GM12875 (cell line): ENCODE measurements around the gene CD163.

Source experiments
- H3K4me3 ChIP-seq: one replicate; pipeline ENCODE4 v1.5.1; 2011; ENCODE audit warnings: low read depth, low read length, control low read depth
- CTCF ChIP-seq: IDR thresholded peaks from 2 replicates; pipeline ENCODE4 v1.5.1; 2011; ENCODE audit warnings: low read depth, mild to moderate bottlenecking, control low read depth, inconsistent platforms, low read length, moderate library complexity, borderline replicate concordance; ENCODE audit not compliant: insufficient read depth

The CD163 gene

GRCh38 chr12:7434670-7435069, 68.9 kb downstream of the CD163 start:
- H3K4me3 ChIP-seq, result no peak overlapping the region
- no peak for TF ChIP-seq CTCF

GRCh38 chr12:7433276-7433822, 70.2 kb downstream of the CD163 start:
- no peak overlapping the region for H3K4me3 ChIP-seq
- TF ChIP-seq CTCF, result no peak

DNA sequence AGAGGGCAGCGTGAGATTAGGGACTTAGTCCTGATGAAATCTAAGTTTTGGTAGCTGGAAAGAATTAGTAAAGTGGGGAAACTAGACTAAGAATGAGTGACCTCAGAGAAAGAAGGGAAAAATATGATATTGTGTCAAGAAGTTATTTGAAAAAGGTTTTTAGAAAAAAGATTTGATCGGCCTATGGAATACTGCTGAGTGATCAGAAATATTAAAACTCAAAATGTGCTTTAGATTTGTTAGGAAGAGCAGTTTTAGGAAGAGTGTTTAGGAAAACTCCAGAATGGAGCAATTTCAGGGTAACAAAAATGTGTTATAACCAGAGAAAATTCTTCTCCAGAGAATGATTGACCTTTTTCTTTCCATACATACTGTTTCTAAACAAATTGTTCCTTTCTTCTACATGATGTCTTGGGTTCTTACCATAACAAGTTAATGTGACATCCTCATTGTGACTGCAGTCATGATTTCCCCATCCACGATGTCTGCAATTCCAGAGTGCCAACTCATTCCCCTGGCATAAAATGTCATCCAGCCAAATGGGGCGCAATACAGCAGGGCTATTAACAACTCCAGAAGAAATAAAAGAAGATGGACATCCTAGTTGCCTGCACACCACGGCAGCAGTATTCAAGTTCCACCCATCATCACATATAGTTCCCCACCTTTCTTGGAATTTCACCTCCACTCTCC, 71.4 kb downstream of the CD163 start:
- no peak overlapping the region for H3K4me3 ChIP-seq
- no peak for TF ChIP-seq CTCF
